ENCODE results near the gene KCNQ5.

DNA sequence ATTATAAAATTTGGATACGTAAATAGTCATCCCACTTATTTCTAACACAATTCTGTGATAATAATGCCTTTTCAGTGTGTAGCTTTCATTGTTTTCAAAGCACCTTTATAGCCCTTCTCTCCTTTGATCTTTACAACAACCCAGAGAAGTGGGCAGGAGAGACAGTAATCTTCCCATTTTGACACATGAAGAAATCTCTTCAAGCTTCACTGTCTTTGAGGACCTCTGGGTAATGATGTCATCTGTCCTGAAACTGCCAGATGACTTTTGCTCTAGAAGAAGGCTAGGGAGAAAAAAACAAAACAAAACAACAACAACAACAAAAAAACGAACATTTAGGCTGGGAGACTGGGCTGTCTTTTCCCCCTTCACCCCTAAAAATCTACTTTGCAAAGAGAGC lies 203.0 kb downstream of the KCNQ5 start:
- no peak for TF ChIP-seq CTCF (IDR thresholded peaks at IDR 0.05)
- no peak for TF ChIP-seq POLR2AphosphoS5 (IDR thresholded peaks at IDR 0.05; ENCODE audit: low read depth, low read length)
- no peak for TF ChIP-seq SIN3A (IDR thresholded peaks at IDR 0.05; ENCODE audit: borderline replicate concordance, insufficient read depth, low read depth, low read length)

Measured in Panc1 (cell line).